Activated gamma-delta T cell treated with Interleukin-2 at 50 U/mL for 16 hours (primary cell): Measurements from ENCODE around the gene IL15.
"Not testable (repeated sequence)": the region's sequence is repeated elsewhere in the genome, so short reads cannot be mapped to it uniquely, and the experiment has no call there.

Source experiments
- DNase-seq: peaks from one replicate; pipeline ENCODE4 v3.0.0-alpha.2; 2020

Gene IL15

GRCh38 chr4:141636082-141636770 is at the start of gene IL15:
TSS of gene IL15 (plus strand) at chr4:141636583. CDS start at chr4:141719465, 82,882 bp downstream.
- peak; percentile 52 for DNase-seq

- no peak for DNase-seq
Observed at GRCh38 chr4:141587897-141588296, 48.5 kb upstream of the IL15 start.

GRCh38 chr4:141595531-141595930 is 40.9 kb upstream of the IL15 start:
- DNase-seq: no peak

- DNase-seq: no peak
Observed at GRCh38 chr4:141599853-141600252, 36.5 kb upstream of the IL15 start.

GRCh38 chr4:141604683-141605082 is 31.7 kb upstream of the IL15 start:
- not testable (repeated sequence) for DNase-seq

- DNase-seq: no peak
Observed at GRCh38 chr4:141605425-141605856, 30.9 kb upstream of the IL15 start.

- DNase-seq: no peak
Observed at GRCh38 chr4:141609243-141609642, 27.1 kb upstream of the IL15 start.

- no peak for DNase-seq
Observed at GRCh38 chr4:141610365-141610764, 26.0 kb upstream of the IL15 start.

GRCh38 chr4:141614878-141615586 is 21.4 kb upstream of the IL15 start:
- DNase-seq: no peak

GRCh38 chr4:141615587-141615918 is 20.8 kb upstream of the IL15 start:
- DNase-seq: not testable (repeated sequence)

- no peak for DNase-seq
Observed at GRCh38 chr4:141620715-141621114, 15.7 kb upstream of the IL15 start.

GRCh38 chr4:141625023-141625422 is 11.4 kb upstream of the IL15 start:
- DNase-seq: no peak

GRCh38 chr4:141630854-141631253 is 5.5 kb upstream of the IL15 start:
- no peak for DNase-seq

- DNase-seq: no peak
Observed at GRCh38 chr4:141635736-141636081, 674 bp upstream of the IL15 start.

GRCh38 chr4:141636771-141637460 is 533 bp downstream of the IL15 start:
- DNase-seq: no peak

GRCh38 chr4:141637565-141637964 is 1.2 kb downstream of the IL15 start:
- DNase-seq: no peak

GRCh38 chr4:141638230-141638629 is 1.8 kb downstream of the IL15 start:
- no peak for DNase-seq

- DNase-seq: no peak
Observed at GRCh38 chr4:141640696-141641095, 4.3 kb downstream of the IL15 start.

GRCh38 chr4:141642063-141642462 is 5.7 kb downstream of the IL15 start:
- no peak for DNase-seq

- DNase-seq: no peak
Observed at GRCh38 chr4:141642711-141643110, 6.3 kb downstream of the IL15 start.

GRCh38 chr4:141643557-141643956 is 7.2 kb downstream of the IL15 start:
- DNase-seq: no peak

GRCh38 chr4:141645611-141646340 is 9.4 kb downstream of the IL15 start:
- DNase-seq: no peak

- no peak for DNase-seq
Observed at GRCh38 chr4:141646969-141647368, 10.6 kb downstream of the IL15 start.
